ENCODE results near the gene KCTD17.

- TF ChIP-seq JUND (IDR thresholded peaks at IDR 0.05), result no peak
- TF ChIP-seq RAD21 (IDR thresholded peaks at IDR 0.05), result no peak
- no peak for TF ChIP-seq TAF1 (conservative IDR thresholded peaks at IDR 0.05)
- TF ChIP-seq, protein P1, sequence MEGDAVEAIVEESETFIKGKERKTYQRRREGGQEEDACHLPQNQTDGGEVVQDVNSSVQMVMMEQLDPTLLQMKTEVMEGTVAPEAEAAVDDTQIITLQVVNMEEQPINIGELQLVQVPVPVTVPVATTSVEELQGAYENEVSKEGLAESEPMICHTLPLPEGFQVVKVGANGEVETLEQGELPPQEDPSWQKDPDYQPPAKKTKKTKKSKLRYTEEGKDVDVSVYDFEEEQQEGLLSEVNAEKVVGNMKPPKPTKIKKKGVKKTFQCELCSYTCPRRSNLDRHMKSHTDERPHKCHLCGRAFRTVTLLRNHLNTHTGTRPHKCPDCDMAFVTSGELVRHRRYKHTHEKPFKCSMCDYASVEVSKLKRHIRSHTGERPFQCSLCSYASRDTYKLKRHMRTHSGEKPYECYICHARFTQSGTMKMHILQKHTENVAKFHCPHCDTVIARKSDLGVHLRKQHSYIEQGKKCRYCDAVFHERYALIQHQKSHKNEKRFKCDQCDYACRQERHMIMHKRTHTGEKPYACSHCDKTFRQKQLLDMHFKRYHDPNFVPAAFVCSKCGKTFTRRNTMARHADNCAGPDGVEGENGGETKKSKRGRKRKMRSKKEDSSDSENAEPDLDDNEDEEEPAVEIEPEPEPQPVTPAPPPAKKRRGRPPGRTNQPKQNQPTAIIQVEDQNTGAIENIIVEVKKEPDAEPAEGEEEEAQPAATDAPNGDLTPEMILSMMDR (IDR thresholded peaks at IDR 0.05; ENCODE audit: low read depth, low read length, missing input control), result no peak
- no peak for TF ChIP-seq MAX (IDR thresholded peaks at IDR 0.05)
- TF ChIP-seq, protein P2, sequence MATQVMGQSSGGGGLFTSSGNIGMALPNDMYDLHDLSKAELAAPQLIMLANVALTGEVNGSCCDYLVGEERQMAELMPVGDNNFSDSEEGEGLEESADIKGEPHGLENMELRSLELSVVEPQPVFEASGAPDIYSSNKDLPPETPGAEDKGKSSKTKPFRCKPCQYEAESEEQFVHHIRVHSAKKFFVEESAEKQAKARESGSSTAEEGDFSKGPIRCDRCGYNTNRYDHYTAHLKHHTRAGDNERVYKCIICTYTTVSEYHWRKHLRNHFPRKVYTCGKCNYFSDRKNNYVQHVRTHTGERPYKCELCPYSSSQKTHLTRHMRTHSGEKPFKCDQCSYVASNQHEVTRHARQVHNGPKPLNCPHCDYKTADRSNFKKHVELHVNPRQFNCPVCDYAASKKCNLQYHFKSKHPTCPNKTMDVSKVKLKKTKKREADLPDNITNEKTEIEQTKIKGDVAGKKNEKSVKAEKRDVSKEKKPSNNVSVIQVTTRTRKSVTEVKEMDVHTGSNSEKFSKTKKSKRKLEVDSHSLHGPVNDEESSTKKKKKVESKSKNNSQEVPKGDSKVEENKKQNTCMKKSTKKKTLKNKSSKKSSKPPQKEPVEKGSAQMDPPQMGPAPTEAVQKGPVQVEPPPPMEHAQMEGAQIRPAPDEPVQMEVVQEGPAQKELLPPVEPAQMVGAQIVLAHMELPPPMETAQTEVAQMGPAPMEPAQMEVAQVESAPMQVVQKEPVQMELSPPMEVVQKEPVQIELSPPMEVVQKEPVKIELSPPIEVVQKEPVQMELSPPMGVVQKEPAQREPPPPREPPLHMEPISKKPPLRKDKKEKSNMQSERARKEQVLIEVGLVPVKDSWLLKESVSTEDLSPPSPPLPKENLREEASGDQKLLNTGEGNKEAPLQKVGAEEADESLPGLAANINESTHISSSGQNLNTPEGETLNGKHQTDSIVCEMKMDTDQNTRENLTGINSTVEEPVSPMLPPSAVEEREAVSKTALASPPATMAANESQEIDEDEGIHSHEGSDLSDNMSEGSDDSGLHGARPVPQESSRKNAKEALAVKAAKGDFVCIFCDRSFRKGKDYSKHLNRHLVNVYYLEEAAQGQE (IDR thresholded peaks at IDR 0.05), result no peak
Measured at GRCh38 chr22:37011472-37011871, 40.1 kb upstream of the KCTD17 start.
